C4-2B (cell line): ENCODE measurements around the gene LRRC34.

Experiments used
- ZFX ChIP-seq: fragments of 450-650 bp; IDR thresholded peaks from 2 replicates; pipeline ENCODE4 v1.6.1; 2017
- TF ChIP-seq, protein P1 (sequence below): fragments of 450-650 bp; conservative IDR thresholded peaks from 2 replicates; pipeline ENCODE4 v1.5.1; 2017; ENCODE audit warnings: mild to moderate bottlenecking

DNA sequence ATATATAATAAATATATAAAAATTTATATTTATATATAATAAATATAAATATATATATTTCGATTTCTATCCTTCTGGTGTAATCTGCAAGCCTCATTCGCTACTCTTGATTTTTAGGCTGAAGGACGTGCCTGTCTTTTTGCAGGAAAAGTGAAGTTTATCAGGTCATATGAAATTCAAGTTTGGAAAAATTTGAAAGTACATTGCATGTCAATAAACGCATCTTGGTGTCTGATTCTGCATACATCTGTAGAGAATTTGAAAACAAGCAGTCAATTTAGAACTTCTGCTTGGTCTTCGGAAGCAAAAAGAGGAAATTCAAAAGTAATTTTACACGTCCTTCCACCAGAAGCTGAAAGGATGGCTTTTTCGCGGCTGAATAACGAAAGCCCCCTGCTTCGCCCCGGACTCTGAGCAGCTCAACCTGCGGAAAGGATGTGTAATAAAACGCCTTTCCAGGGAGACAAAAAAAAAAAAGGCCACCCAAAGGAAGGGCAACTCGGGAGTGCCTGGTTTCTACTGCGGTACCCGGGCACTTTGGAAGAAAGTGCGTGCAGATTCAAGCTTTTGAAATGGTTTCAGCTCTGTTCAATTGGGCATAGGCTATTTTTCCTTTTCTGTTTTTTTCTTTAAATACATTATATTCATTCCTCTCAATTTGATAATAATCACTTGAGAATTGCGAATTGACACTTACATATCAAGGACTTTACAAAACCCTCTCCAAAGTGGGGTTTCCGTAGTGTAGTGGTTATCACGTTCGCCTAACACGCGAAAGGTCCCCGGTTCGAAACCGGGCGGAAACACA is 41.0 kb downstream of the LRRC34 start:
- TF ChIP-seq, protein P1, sequence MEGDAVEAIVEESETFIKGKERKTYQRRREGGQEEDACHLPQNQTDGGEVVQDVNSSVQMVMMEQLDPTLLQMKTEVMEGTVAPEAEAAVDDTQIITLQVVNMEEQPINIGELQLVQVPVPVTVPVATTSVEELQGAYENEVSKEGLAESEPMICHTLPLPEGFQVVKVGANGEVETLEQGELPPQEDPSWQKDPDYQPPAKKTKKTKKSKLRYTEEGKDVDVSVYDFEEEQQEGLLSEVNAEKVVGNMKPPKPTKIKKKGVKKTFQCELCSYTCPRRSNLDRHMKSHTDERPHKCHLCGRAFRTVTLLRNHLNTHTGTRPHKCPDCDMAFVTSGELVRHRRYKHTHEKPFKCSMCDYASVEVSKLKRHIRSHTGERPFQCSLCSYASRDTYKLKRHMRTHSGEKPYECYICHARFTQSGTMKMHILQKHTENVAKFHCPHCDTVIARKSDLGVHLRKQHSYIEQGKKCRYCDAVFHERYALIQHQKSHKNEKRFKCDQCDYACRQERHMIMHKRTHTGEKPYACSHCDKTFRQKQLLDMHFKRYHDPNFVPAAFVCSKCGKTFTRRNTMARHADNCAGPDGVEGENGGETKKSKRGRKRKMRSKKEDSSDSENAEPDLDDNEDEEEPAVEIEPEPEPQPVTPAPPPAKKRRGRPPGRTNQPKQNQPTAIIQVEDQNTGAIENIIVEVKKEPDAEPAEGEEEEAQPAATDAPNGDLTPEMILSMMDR = no peak
- no peak for TF ChIP-seq ZFX
